Esophagus muscularis mucosa (tissue), 4 donors: ENCODE results near the gene ASB13. TPM values are rescaled to one million over a fixed set of nuclear protein-coding genes. Genes with fewer than 3 reads are reported as not detected.

ENCODE experiments used
- DNase-seq: peaks from one replicate; pipeline ENCODE4 v3.0.0-alpha.2; 2017; ENCODE audit errors: extremely low spot score
- H3K27ac ChIP-seq, 4 donors: fragments of 200-600 bp; sonication (generic); replicated peaks in 1 of 4; 1 replicate in 3 of 4; 2 replicates in 1 of 4; pipeline ENCODE4 v1.5.1; 2016 to 2019; ENCODE audit warnings: mild to moderate bottlenecking in 1 of 4
- H3K27me3 ChIP-seq, 4 donors: fragments of 200-600 bp; sonication (generic); one replicate each; pipeline versions ENCODE4 v1.5.1 to v1.6.0; 2016 to 2019
- H3K36me3 ChIP-seq, 4 donors: fragments of 200-600 bp; sonication (generic); one replicate each; pipeline ENCODE4 v1.5.1; 2016 to 2019
- H3K4me1 ChIP-seq, 4 donors: fragments of 200-600 bp; sonication (generic); one replicate each; pipeline ENCODE4 v1.5.1; 2016 to 2019
- H3K4me3 ChIP-seq, 4 donors: fragments of 200-600 bp; sonication (generic); 1 replicate in 2 of 4; 2 replicates in 2 of 4; pipeline ENCODE4 v1.5.1; 2016 to 2019; ENCODE audit warnings: mild to moderate bottlenecking in 4 of 4, moderate library complexity in 1 of 4
- H3K9me3 ChIP-seq, 4 donors: fragments of 200-600 bp; sonication (generic); 1 replicate in 3 of 4; 2 replicates in 1 of 4; pipeline ENCODE4 v1.5.1; 2016 to 2019
- CTCF ChIP-seq, 3 experiments: fragments of 200-600 bp in 2 of 3; fragments of 450-650 bp in 1 of 3; sonication (generic) in 2 of 3; IDR thresholded peaks; one replicate each; pipeline ENCODE4 v1.5.1; 2017 to 2019; ENCODE audit warnings: antibody characterized with exemption in 3 of 3, mild to moderate bottlenecking in 2 of 3, moderate library complexity in 1 of 3
- EP300 ChIP-seq: sonication (generic); formaldehyde crosslinking; IDR thresholded peaks from one replicate; pipeline ENCODE4 v1.6.1; 2017; ENCODE audit warnings: antibody characterized with exemption
- POLR2A ChIP-seq: fragments of 450-650 bp; IDR thresholded peaks from one replicate; pipeline ENCODE4 v1.6.1; 2017; ENCODE audit warnings: antibody characterized with exemption, moderate library complexity, mild to moderate bottlenecking, low read depth
- POLR2AphosphoS5 ChIP-seq, 2 donors: sonication (generic); formaldehyde crosslinking; IDR thresholded peaks; one replicate each; pipeline ENCODE4 v1.6.1; 2017; ENCODE audit warnings: antibody characterized with exemption in 2 of 2
- WGBS: methylation state at CpG from one replicate; pipeline ENCODE4 v1.1.5; 2018; 5-methylcytosine and 5-hydroxymethylcytosine counted together
- intact Hi-C: fragments of 100-400 bp; cut with DNase I; formaldehyde crosslinking; loops from one replicate; pipeline ENCODE4 v1.15.1; 2023
- total RNA-seq, 4 donors: library from RNA; depleted of rRNA; stranded (reverse); fragments of >200 nt; gene quantifications; one replicate each; pipeline versions ENCODE4 v1.1.0 to v1.2.1, GENCODE V29; 2016

The ASB13 gene
- total RNA-seq, 4 donors from 2014 or later: 15.4 to 24.0 (median 17.4) TPM

DNA sequence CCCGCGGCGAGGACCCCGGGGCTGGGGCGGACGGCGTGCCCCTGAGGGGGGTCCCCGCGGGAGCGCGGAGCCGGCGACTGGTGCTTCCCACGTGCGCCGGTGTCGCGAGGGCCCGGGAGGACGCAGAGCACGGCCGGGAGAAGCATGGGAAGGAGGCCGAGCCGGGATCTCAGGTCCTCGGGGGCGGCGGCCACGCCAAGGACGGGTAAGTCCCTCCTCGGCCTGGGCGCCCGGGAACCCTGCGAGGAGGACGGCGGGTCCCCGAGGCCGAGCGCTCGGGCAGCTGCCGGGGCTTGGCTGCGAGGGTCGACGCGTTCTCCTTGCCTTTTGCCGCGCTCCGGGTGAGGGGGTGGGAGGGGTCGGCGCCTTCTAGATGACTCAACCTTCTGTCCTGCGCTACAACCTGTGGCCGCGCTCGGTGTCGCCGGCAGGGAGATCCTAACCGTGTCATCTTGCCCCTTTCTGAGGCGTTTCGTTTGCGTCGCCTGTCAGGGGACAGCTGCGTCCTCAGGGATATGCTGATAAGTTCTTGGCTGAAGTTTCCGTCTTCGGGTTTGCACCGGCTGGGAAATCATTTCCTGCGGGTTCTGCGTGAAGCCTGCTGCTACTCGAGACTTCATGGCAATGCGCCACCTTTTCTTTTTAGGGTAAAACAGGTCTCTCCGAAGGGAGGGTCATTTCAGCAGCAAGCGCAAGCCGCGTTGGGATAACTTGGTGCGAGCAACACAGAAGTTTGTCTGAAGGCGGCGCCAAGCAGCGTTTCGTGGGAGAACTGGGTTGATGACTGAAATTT is 18.8 kb upstream of the ASB13 start:
- Histone ChIP-seq H3K27ac (peak overlapping the region; percentile 86 to 92 (median 90)), H3K9me3 (no peaks in the 10 kb centered on the region), H3K4me3 (peak overlapping the region; percentile 88 to 97 (median 94)), H3K27me3 (no peaks in the 10 kb centered on the region), H3K4me1 (peaks cover 8 to 34% (median 27%) of the 10 kb centered on the region in 4 donors), H3K36me3 (no peaks in the 10 kb centered on the region)
- WGBS: under 1% methylated on average over 27 of the region's 77 CpGs
- no peak for DNase-seq
- TF ChIP-seq POLR2A: no peak
- TF ChIP-seq EP300: no peak
- TF ChIP-seq POLR2AphosphoS5 (IDR thresholded peaks at IDR 0.05): peak in 1 of 2 donors; percentile 52
- TF ChIP-seq CTCF (IDR thresholded peaks at IDR 0.05): peak; percentile 40 to 53 (median 42)
- intact Hi-C loops: loop anchor here (5.0 to 10.0 kb wide), 2 partner anchors 127 to 190 kb away; partner anchors contain the start of gene GDI2

- no peaks in the 10 kb centered on the region for H3K9me3 ChIP-seq
- no peak for TF ChIP-seq CTCF (IDR thresholded peaks at IDR 0.05)
- peak; percentile 66 to 94 for TF ChIP-seq POLR2AphosphoS5 (IDR thresholded peaks at IDR 0.05)
- TF ChIP-seq EP300: no peak
- no peak for TF ChIP-seq POLR2A
- H3K27me3 ChIP-seq: no peaks in the 10 kb centered on the region
- H3K27ac ChIP-seq: peak within 1 kb of the TSS; percentile 86 to 92 (median 90)
- H3K4me3 ChIP-seq: peak within 1 kb of the TSS; percentile 88 to 97 (median 94)
- WGBS: 2% methylated on average over 39 of the region's 54 CpGs
- intact Hi-C loops: loop anchor here (10.0 kb wide), 1 partner anchor 190 kb away; no protein-coding TSS in a partner anchor
- H3K36me3 ChIP-seq: no peaks in the 10 kb centered on the region
- DNase-seq: peak; percentile 98
- peaks cover 8 to 34% (median 27%) of the 10 kb centered on the region in 4 donors for H3K4me1 ChIP-seq
Observed at GRCh38 chr10:5684318-5684970, 18.0 kb upstream of the ASB13 start, which contains the start of gene TASOR2. Gene TASOR2, plus strand, starts transcription at chr10:5684838. Its CDS starts 35,805 bp downstream, at chr10:5720643.

- peaks cover 8 to 33% (median 27%) of the 10 kb centered on the region in 4 donors for H3K4me1 ChIP-seq
- no peak overlapping the region for H3K27ac ChIP-seq
- intact Hi-C loops: loop anchor here (10.0 kb wide), 1 partner anchor 192 kb away; no protein-coding TSS in a partner anchor
- DNase-seq: no peak
- WGBS: 82% methylated on average over 3 of the region's 3 CpGs
- TF ChIP-seq EP300 (no peak), POLR2AphosphoS5 (IDR thresholded peaks at IDR 0.05) (no peak), POLR2A (no peak), CTCF (IDR thresholded peaks at IDR 0.05) (no peak)
- H3K36me3 ChIP-seq: no peaks in the 10 kb centered on the region
- peaks cover 0 to 4% (median 0%) of the 10 kb centered on the region in 4 donors for H3K27me3 ChIP-seq
- no peak overlapping the region for H3K4me3 ChIP-seq
- H3K9me3 ChIP-seq: no peaks in the 10 kb centered on the region
Observed at GRCh38 chr10:5683065-5683464, 16.7 kb upstream of the ASB13 start.

- WGBS: 82% methylated on average over 5 of the region's 5 CpGs
- intact Hi-C loops: loop anchor here (10.0 kb wide), 1 partner anchor 193 kb away; no protein-coding TSS in a partner anchor
Observed at GRCh38 chr10:5681930-5682329, 15.5 kb upstream of the ASB13 start.

More at GRCh38 chr10:5681930-5682329, 15.5 kb upstream of the ASB13 start:
- no peak overlapping the region for H3K4me3 ChIP-seq
- peaks cover 8 to 22% (median 19%) of the 10 kb centered on the region in 4 donors for H3K4me1 ChIP-seq
- no peak for DNase-seq
- TF ChIP-seq CTCF (IDR thresholded peaks at IDR 0.05) (no peak), POLR2A (no peak), POLR2AphosphoS5 (IDR thresholded peaks at IDR 0.05) (no peak), EP300 (no peak)
- H3K27me3 ChIP-seq: peaks cover 0 to 4% (median 0%) of the 10 kb centered on the region in 4 donors
- no peaks in the 10 kb centered on the region for H3K36me3 ChIP-seq
- H3K27ac ChIP-seq: no peak overlapping the region
- no peaks in the 10 kb centered on the region for H3K9me3 ChIP-seq
